Neural progenitor cell (in vitro differentiated cells): ENCODE data around the gene THNSL1. TPM values are rescaled to one million over a fixed set of nuclear protein-coding genes. Genes with fewer than 3 reads are reported as not detected.

Experiments
- DNase-seq: peaks from one replicate; pipeline ENCODE4 v3.0.0-alpha.2; 2016; ENCODE audit warnings: low spot score
- H2AFZ ChIP-seq: fragments of 200-600 bp; sonication (generic); replicated peaks from 2 replicates; pipeline ENCODE4 v1.6.1; 2016; ENCODE audit warnings: antibody characterized with exemption
- H3F3A ChIP-seq: fragments of 200-600 bp; sonication (generic); 2 replicates; pipeline ENCODE4 v1.6.1; 2016; ENCODE audit warnings: antibody characterized with exemption, low read depth
- H3K27ac ChIP-seq: fragments of 200-600 bp; sonication (generic); 2 replicates; pipeline ENCODE4 v1.5.1; 2016; ENCODE audit warnings: mild to moderate bottlenecking
- H3K27me3 ChIP-seq: fragments of 200-600 bp; sonication (generic); 2 replicates; pipeline ENCODE4 v1.6.1; 2016; ENCODE audit warnings: mild to moderate bottlenecking, moderate library complexity
- H3K36me3 ChIP-seq: fragments of 200-600 bp; sonication (generic); 2 replicates; pipeline ENCODE4 v1.5.1; 2016
- H3K4me1 ChIP-seq: fragments of 200-600 bp; sonication (generic); 2 replicates; pipeline ENCODE4 v1.6.1; 2016; ENCODE audit warnings: mixed run types
- H3K4me2 ChIP-seq: fragments of 200-600 bp; sonication (generic); 2 replicates; pipeline ENCODE4 v1.6.1; 2016
- H3K4me3 ChIP-seq: fragments of 200-600 bp; sonication (generic); 2 replicates; pipeline ENCODE4 v1.5.1; 2016
- H3K79me2 ChIP-seq: fragments of 200-600 bp; sonication (generic); 2 replicates; pipeline ENCODE4 v1.6.1; 2016; ENCODE audit warnings: low read depth
- H3K9ac ChIP-seq: fragments of 200-600 bp; sonication (generic); 2 replicates; pipeline ENCODE4 v1.6.1; 2016
- H3K9me3 ChIP-seq: fragments of 200-600 bp; sonication (generic); 2 replicates; pipeline ENCODE4 v1.5.1; 2016; ENCODE audit warnings: low read depth
- H4K20me1 ChIP-seq: fragments of 200-600 bp; sonication (generic); 2 replicates; pipeline ENCODE4 v1.6.1; 2016; ENCODE audit warnings: low read depth
- H3K27ac Mint-ChIP-seq: 3 replicates; pipeline ENCODE4 v1.8.0; 2021; ENCODE audit warnings: mixed read lengths
- H3K27me3 Mint-ChIP-seq: 2 replicates; pipeline ENCODE4 v1.8.0; 2022; ENCODE audit warnings: low read depth, mild to moderate bottlenecking, inconsistent platforms, moderate library complexity, mixed read lengths; ENCODE audit not compliant: insufficient read depth
- H3K36me3 Mint-ChIP-seq: 3 replicates; pipeline ENCODE4 v1.8.0; 2021; ENCODE audit warnings: mixed read lengths
- H3K4me1 Mint-ChIP-seq: 3 replicates; pipeline ENCODE4 v1.8.0; 2021; ENCODE audit warnings: mixed read lengths
- H3K4me3 Mint-ChIP-seq: 3 replicates; pipeline ENCODE4 v1.8.0; 2021; ENCODE audit warnings: mild to moderate bottlenecking, moderate library complexity, mixed read lengths
- H3K9me3 Mint-ChIP-seq: 3 replicates; pipeline ENCODE4 v1.8.0; 2020; ENCODE audit warnings: mixed read lengths
- CTCF ChIP-seq: fragments of 200-600 bp; sonication (generic); IDR thresholded peaks from 2 replicates; pipeline ENCODE4 v1.5.1; 2017; ENCODE audit warnings: antibody characterized with exemption, mild to moderate bottlenecking
- EZH2 ChIP-seq: fragments of 200-600 bp; sonication (generic); IDR thresholded peaks from 2 replicates; pipeline ENCODE4 v1.6.1; 2017; ENCODE audit warnings: antibody characterized with exemption, mild to moderate bottlenecking, moderate library complexity
- EZH2phosphoT487 ChIP-seq: fragments of 200-600 bp; sonication (generic); IDR thresholded peaks from 2 replicates; pipeline ENCODE4 v1.6.1; 2017; ENCODE audit warnings: antibody characterized with exemption
- total RNA-seq: library from RNA; depleted of rRNA; stranded (reverse); fragments of >200 nt; gene quantifications from 2 replicates; pipeline ENCODE4 v1.2.3, GENCODE V29; 2015; ENCODE audit warnings: low replicate concordance

The THNSL1 gene
- total RNA-seq, 1 donor from 2014 or later = 19.4 TPM

DNA sequence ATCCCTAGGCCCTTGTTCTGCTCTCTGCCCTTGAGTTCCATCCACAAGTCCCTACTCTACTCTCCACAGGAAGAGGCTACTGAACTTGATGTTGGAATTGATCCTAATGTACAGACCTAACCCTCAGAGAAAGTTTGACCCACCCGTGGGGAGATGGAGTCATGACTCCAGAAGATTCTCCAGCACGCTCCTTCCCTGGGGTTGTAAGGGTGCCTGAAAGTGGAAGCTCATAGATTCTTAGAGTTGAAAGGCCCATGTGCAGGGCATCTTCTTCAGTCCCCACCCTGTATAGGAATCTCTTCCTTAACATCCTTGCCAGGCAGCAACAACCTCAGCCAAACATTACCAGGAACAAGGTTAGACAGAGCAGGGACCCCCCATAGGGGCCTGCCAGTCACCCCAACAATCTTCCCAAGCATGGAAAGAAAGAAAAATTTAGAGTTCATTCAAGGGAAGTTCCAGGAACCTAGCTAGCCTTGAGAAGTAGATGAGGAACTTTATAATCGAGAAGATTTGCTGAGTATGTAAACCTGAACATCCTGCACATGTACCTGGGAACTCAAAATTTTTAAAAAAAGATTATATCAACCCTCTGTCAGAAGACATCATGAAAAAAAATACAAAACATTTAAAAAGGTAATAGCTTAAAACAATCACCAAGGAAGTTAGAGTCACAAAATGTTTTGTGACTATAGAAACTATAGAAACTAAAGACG, 49.5 kb downstream of the THNSL1 start:
- no peak for TF ChIP-seq EZH2phosphoT487
- TF ChIP-seq EZH2 = no peak
- TF ChIP-seq CTCF = no peak
- no peak overlapping the region for H3K4me3 Mint-ChIP-seq
- no peaks in the 10 kb centered on the region for H3F3A ChIP-seq
- H3K4me1 ChIP-seq = no peaks in the 10 kb centered on the region
- H3K4me3 ChIP-seq = no peak overlapping the region
- no peaks in the 10 kb centered on the region for H3K79me2 ChIP-seq
- H3K9ac ChIP-seq = no peak overlapping the region
- peaks cover 5% of the 10 kb centered on the region for H3K4me1 Mint-ChIP-seq
- no peaks in the 10 kb centered on the region for H4K20me1 ChIP-seq
- no peak for DNase-seq
- peaks cover 5% of the 10 kb centered on the region for H3K27me3 Mint-ChIP-seq
- H3K36me3 Mint-ChIP-seq = no peaks in the 10 kb centered on the region
- no peaks in the 10 kb centered on the region for H3K36me3 ChIP-seq
- no peaks in the 10 kb centered on the region for H3K9me3 Mint-ChIP-seq
- peak overlapping the region; percentile 74 for H3K27ac Mint-ChIP-seq
- no peak overlapping the region for H2AFZ ChIP-seq
- no peaks in the 10 kb centered on the region for H3K27me3 ChIP-seq
- no peak overlapping the region for H3K4me2 ChIP-seq
- H3K27ac ChIP-seq = no peak overlapping the region
- H3K9me3 ChIP-seq = no peaks in the 10 kb centered on the region

DNA sequence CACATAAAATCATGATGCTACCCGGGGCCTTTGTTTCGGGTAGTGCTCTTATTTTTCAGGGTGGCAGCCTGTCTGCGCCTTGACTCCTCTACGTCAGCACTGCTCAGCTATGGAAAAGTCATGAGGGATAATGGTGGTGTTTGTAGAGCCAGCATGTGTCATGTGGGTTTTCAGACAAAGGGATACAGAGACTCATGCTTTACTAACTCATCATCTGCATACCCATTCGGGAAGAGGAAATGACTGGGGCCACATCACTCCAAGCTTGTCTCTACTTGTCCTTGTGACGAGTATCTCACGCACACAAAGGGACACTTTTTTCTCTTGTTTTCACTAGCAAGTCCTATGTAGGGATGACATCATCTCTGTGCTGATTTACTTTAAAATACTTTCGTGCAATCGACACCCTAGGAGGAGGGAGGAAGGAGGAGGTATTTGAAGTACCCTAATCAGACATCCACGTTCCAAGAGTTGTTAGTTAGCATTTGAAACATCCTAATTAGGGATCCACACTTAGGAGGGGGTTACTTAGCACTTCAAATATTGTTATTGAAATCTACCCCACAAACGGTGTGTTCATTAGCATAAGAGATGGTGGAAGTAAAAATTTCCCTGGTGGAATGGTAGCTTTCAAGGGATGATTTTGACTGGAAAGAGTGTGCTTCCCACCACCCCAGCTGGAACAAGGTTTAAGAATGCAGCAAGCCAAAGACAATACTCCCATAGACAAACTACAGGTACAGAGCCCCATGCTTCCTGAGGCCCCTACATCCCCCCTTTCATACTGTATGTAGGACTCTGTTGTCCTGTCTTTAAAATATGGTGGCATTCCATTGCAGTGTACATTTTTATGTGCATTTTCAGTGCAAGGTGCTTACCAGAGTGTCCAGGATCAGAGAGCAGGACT, 52.0 kb downstream of the THNSL1 start:
- H3K4me1 ChIP-seq = no peaks in the 10 kb centered on the region
- no peak overlapping the region for H3K4me3 Mint-ChIP-seq
- H3K27ac Mint-ChIP-seq = peak overlapping the region; percentile 72
- no peak overlapping the region for H3K9ac ChIP-seq
- H3K27me3 ChIP-seq = no peaks in the 10 kb centered on the region
- H3K4me2 ChIP-seq = no peak overlapping the region
- no peaks in the 10 kb centered on the region for H3K36me3 Mint-ChIP-seq
- H3K9me3 Mint-ChIP-seq = no peaks in the 10 kb centered on the region
- peaks cover 2% of the 10 kb centered on the region for H3K27me3 Mint-ChIP-seq
- H3K36me3 ChIP-seq = no peaks in the 10 kb centered on the region
- no peaks in the 10 kb centered on the region for H4K20me1 ChIP-seq
- no peak for DNase-seq
- peak overlapping the region; percentile 73 for H2AFZ ChIP-seq
- H3K4me1 Mint-ChIP-seq = peaks cover 10% of the 10 kb centered on the region
- H3K9me3 ChIP-seq = no peaks in the 10 kb centered on the region
- H3F3A ChIP-seq = no peaks in the 10 kb centered on the region
- TF ChIP-seq EZH2phosphoT487 = no peak
- TF ChIP-seq EZH2 = no peak
- no peak for TF ChIP-seq CTCF
- H3K79me2 ChIP-seq = no peaks in the 10 kb centered on the region
- H3K4me3 ChIP-seq = no peak overlapping the region
- no peak overlapping the region for H3K27ac ChIP-seq

DNA sequence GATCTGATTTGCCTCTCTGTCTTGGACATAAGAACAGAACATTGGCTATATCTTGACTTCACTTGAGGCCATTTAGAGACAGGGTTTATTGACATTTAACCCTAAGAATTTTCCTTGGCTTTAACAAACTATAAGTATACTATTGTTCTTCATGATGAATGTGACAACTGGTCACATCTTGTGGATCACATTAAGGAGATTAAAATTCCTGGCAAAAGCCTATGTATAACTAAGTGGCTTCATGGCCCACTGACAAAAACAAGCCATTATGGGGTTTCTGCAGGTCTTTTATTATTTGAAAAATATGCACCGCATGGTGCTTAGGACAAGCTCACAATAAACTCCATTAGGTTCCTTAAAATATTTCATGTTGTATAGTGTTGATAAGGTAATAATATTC, 54.8 kb downstream of the THNSL1 start:
- no peak for DNase-seq
- Histone ChIP-seq H3K79me2 (no peaks in the 10 kb centered on the region), H4K20me1 (no peaks in the 10 kb centered on the region), H3K4me3 (no peak overlapping the region), H3K27me3 (no peaks in the 10 kb centered on the region), H3K4me1 (no peaks in the 10 kb centered on the region), H3K9ac (no peak overlapping the region), H3K9me3 (no peaks in the 10 kb centered on the region), H3K27ac (no peak overlapping the region), H3K36me3 (no peaks in the 10 kb centered on the region), H3F3A (no peaks in the 10 kb centered on the region), H3K4me2 (no peak overlapping the region), H2AFZ (no peak overlapping the region)
- Mint-ChIP-seq H3K27ac (no peak overlapping the region), H3K4me3 (no peak overlapping the region), H3K36me3 (no peaks in the 10 kb centered on the region), H3K9me3 (no peaks in the 10 kb centered on the region), H3K4me1 (peaks cover 10% of the 10 kb centered on the region), H3K27me3 (peaks cover 2% of the 10 kb centered on the region)
- TF ChIP-seq CTCF = no peak
- no peak for TF ChIP-seq EZH2
- TF ChIP-seq EZH2phosphoT487 = no peak
